H1 (cell line): Measurements from ENCODE around the gene HAPLN3. TPM values are rescaled to one million over a fixed set of nuclear protein-coding genes. Genes with fewer than 3 reads are reported as not detected.
A peak's percentile ranks its signal among the peaks of the same experiment; 100 is the strongest.

Experiments
- CTCF ChIA-PET: fragments of 300-600 bp; sonication (Branson Sonifier 250); formaldehyde crosslinking; loops from one replicate; lab custom pipeline; 2021; ENCODE audit not compliant: partially characterized antibody; lab: Charles Lee
- POLR2A ChIA-PET: fragments of 300-600 bp; sonication (Branson Sonifier 250); formaldehyde crosslinking; loops from one replicate; lab custom pipeline; 2021; ENCODE audit warnings: inconsistent platforms; ENCODE audit not compliant: partially characterized antibody; lab: Charles Lee
- DNase-seq, 2 experiments: peaks; one replicate each; pipeline versions ENCODE4 v3.0.0 to v3.0.0-alpha.2; 2010 to 2022; ENCODE audit warnings: low spot score in 2 of 2, low read depth in 1 of 2, mixed read lengths in 1 of 2
- FAIRE-seq: peaks from 2 replicates; lab custom pipeline; 2011; peaks lifted over from hg19 to GRCh38; lab: Jason Lieb, UNC
- H2AFZ ChIP-seq: 2 replicates; pipeline ENCODE4 v1.8.1; 2012; ENCODE audit warnings: low read length, inconsistent platforms
- H2AK5ac ChIP-seq: 2 replicates; pipeline ENCODE4 v1.6.1; 2013; ENCODE audit warnings: low read depth, low read length
- H2BK120ac ChIP-seq: replicated peaks from 2 replicates; pipeline ENCODE3; 2013; ENCODE audit warnings: low read depth, low read length, inconsistent platforms
- H2BK12ac ChIP-seq: 2 replicates; pipeline ENCODE4 v1.6.1; 2013; ENCODE audit warnings: low read depth, low read length
- H2BK15ac ChIP-seq: 2 replicates; pipeline ENCODE4 v1.6.1; 2013; ENCODE audit warnings: low read length
- H2BK20ac ChIP-seq: 2 replicates; pipeline ENCODE4 v1.6.1; 2013; ENCODE audit warnings: low read length
- H2BK5ac ChIP-seq: 2 replicates; pipeline ENCODE4 v1.6.1; 2013; ENCODE audit warnings: low read depth, low read length
- H3K14ac ChIP-seq: 2 replicates; pipeline ENCODE4 v1.6.1; 2013; ENCODE audit warnings: inconsistent platforms; ENCODE audit not compliant: insufficient read length
- H3K18ac ChIP-seq: 2 replicates; pipeline ENCODE4 v1.6.1; 2013; ENCODE audit warnings: low read length; ENCODE audit errors: extremely low read depth
- H3K23ac ChIP-seq: 2 replicates; pipeline ENCODE4 v1.6.1; 2013; ENCODE audit warnings: inconsistent platforms; ENCODE audit not compliant: insufficient read length
- H3K23me2 ChIP-seq: 2 replicates; pipeline ENCODE4 v1.6.1; 2013; ENCODE audit warnings: low read depth, low read length
- H3K27ac ChIP-seq: 2 replicates; pipeline ENCODE4 v1.6.1; 2011; ENCODE audit warnings: low read depth, low read length, inconsistent platforms
- H3K27me3 ChIP-seq, 4 experiments: replicated peaks in 1 of 4; 1 replicate in 1 of 4; 2 replicates in 3 of 4; pipeline versions ENCODE4 v1.6.1 to v1.8.1; 2011 to 2013; ENCODE audit warnings: low read length in 3 of 4, mild to moderate bottlenecking in 3 of 4, inconsistent platforms in 2 of 4, mixed read lengths in 2 of 4, moderate library complexity in 1 of 4; ENCODE audit not compliant: control insufficient read depth in 3 of 4, insufficient read depth in 3 of 4; ENCODE audit errors: extremely low read depth in 1 of 4
- H3K36me3 ChIP-seq, 4 experiments: 2 replicates each; pipeline versions ENCODE4 v1.6.1 to v1.8.1; 2011 to 2013; ENCODE audit warnings: mild to moderate bottlenecking in 4 of 4, low read length in 3 of 4, moderate library complexity in 2 of 4, control low read depth in 1 of 4, inconsistent platforms in 1 of 4; ENCODE audit not compliant: insufficient read depth in 4 of 4, control insufficient read depth in 2 of 4
- H3K4ac ChIP-seq: replicated peaks from 2 replicates; pipeline ENCODE3; 2013; ENCODE audit warnings: low read length, low read depth, mixed read lengths, inconsistent platforms; ENCODE audit not compliant: insufficient read length
- H3K4me1 ChIP-seq, 4 experiments: replicated peaks in 1 of 4; 1 replicate in 1 of 4; 2 replicates in 3 of 4; pipeline versions ENCODE4 v1.6.1 to v1.8.1; 2011 to 2013; ENCODE audit warnings: low read length in 3 of 4, inconsistent platforms in 2 of 4, mixed read lengths in 1 of 4; ENCODE audit not compliant: insufficient read depth in 4 of 4, control insufficient read depth in 3 of 4
- H3K4me2 ChIP-seq, 2 experiments: 2 replicates each; pipeline versions ENCODE4 v1.6.1 to v1.8.1; 2011 to 2013; ENCODE audit warnings: low read depth in 2 of 2, low read length in 2 of 2, control low read depth in 1 of 2, inconsistent platforms in 1 of 2, mild to moderate bottlenecking in 1 of 2; ENCODE audit not compliant: insufficient read depth in 1 of 2
- H3K4me3 ChIP-seq, 4 experiments: fragments of 200-600, 300-600 bp in 1 of 4; sonication (generic), shearing (Covaris generic), sonication (Bioruptor Twin) in 1 of 4; 2 replicates each; pipeline versions ENCODE4 v1.5.1 to v1.8.1; 2011 to 2016; ENCODE audit warnings: low read length in 4 of 4, low read depth in 3 of 4, control low read depth in 2 of 4, inconsistent platforms in 2 of 4, mild to moderate bottlenecking in 2 of 4, mixed read lengths in 1 of 4, moderate library complexity in 1 of 4; ENCODE audit not compliant: insufficient read depth in 2 of 4; ENCODE audit errors: extremely low read depth in 1 of 4
- H3K56ac ChIP-seq: replicated peaks from 2 replicates; pipeline ENCODE3; 2013; ENCODE audit warnings: low read depth, mild to moderate bottlenecking, mixed read lengths, low read length, inconsistent platforms; ENCODE audit not compliant: insufficient read length
- H3K79me1 ChIP-seq: 2 replicates; pipeline ENCODE4 v1.6.1; 2013; ENCODE audit warnings: low read depth, low read length, control low read depth
- H3K79me2 ChIP-seq, 2 experiments: 2 replicates each; pipeline versions ENCODE4 v1.6.1 to v1.8.1; 2012 to 2013; ENCODE audit warnings: low read length in 2 of 2, mild to moderate bottlenecking in 2 of 2, inconsistent platforms in 1 of 2; ENCODE audit not compliant: insufficient read depth in 2 of 2, control insufficient read depth in 1 of 2
- H3K9ac ChIP-seq, 4 experiments: replicated peaks in 1 of 4; 1 replicate in 1 of 4; 2 replicates in 3 of 4; pipeline versions ENCODE4 v1.6.1 to v1.8.1; 2011 to 2013; ENCODE audit warnings: low read depth in 3 of 4, low read length in 3 of 4, control low read depth in 2 of 4, mild to moderate bottlenecking in 2 of 4, moderate library complexity in 2 of 4, inconsistent platforms in 1 of 4; ENCODE audit errors: extremely low read depth in 1 of 4
- H3K9me3 ChIP-seq, 2 experiments: 2 replicates each; pipeline versions ENCODE4 v1.6.1 to v1.8.1; 2012 to 2013; ENCODE audit warnings: mild to moderate bottlenecking in 2 of 2, moderate library complexity in 2 of 2, control low read depth in 1 of 2, inconsistent platforms in 1 of 2, low read depth in 1 of 2, low read length in 1 of 2, mixed read lengths in 1 of 2; ENCODE audit not compliant: insufficient read depth in 2 of 2
- H4K20me1 ChIP-seq, 2 experiments: replicated peaks in 1 of 2; 2 replicates each; pipeline versions ENCODE3 to v1.8.1; 2011 to 2013; ENCODE audit warnings: inconsistent platforms in 2 of 2, low read length in 2 of 2, mild to moderate bottlenecking in 1 of 2; ENCODE audit not compliant: insufficient read depth in 2 of 2, control insufficient read depth in 1 of 2
- H4K5ac ChIP-seq: 2 replicates; pipeline ENCODE4 v1.6.1; 2013; ENCODE audit warnings: low read length, low read depth, mixed read lengths, inconsistent platforms; ENCODE audit not compliant: insufficient read length
- H4K8ac ChIP-seq: 2 replicates; pipeline ENCODE4 v1.8.0; 2013; ENCODE audit warnings: mild to moderate bottlenecking, moderate library complexity, low read length, inconsistent platforms; ENCODE audit not compliant: insufficient read depth; ENCODE audit errors: extremely low read depth
- H4K91ac ChIP-seq: replicated peaks from 2 replicates; pipeline ENCODE3; 2013; ENCODE audit warnings: low read length, mixed read lengths, inconsistent platforms; ENCODE audit not compliant: insufficient read length
- EP300 ChIP-seq, 2 experiments: IDR thresholded peaks; 1 replicate in 1 of 2; 2 replicates in 1 of 2; pipeline ENCODE4 v1.6.1; 2011 to 2012; ENCODE audit warnings: low read depth in 2 of 2, low read length in 2 of 2, mild to moderate bottlenecking in 2 of 2, borderline replicate concordance in 1 of 2, inconsistent platforms in 1 of 2, moderate library complexity in 1 of 2
- GABPA ChIP-seq: IDR thresholded peaks from 2 replicates; pipeline ENCODE4 v1.6.1; 2011; ENCODE audit warnings: mild to moderate bottlenecking, low read length, moderate library complexity, borderline replicate concordance; ENCODE audit not compliant: insufficient read depth
- POU5F1 ChIP-seq: IDR thresholded peaks from 2 replicates; pipeline ENCODE4 v1.6.1; 2011; ENCODE audit warnings: low read depth, mild to moderate bottlenecking, low read length, moderate library complexity
- RNF2 ChIP-seq: fragments of 200-900, 300-1000 bp; sonication (generic); IDR thresholded peaks from 2 replicates; pipeline ENCODE4 v1.7.1; 2016; ENCODE audit warnings: borderline replicate concordance, low read depth, mild to moderate bottlenecking, antibody characterized with exemption, low read length; ENCODE audit not compliant: poor library complexity, severe bottlenecking; ENCODE audit errors: missing control alignments
- WGBS, 2 experiments: shearing (Covaris generic) in 1 of 2; methylation state at CpG; one replicate each; pipeline versions ENCODE4 v1.1.6 to v1.1.7; 2013 to 2015; ENCODE audit warnings: low lambda C conversion rate in 2 of 2, mixed read lengths in 2 of 2, inconsistent platforms in 1 of 2, low coverage in 1 of 2, missing lambda C conversion rate in 1 of 2; ENCODE audit not compliant: insufficient replicate concordance in 2 of 2, insufficient coverage in 1 of 2, insufficient read length in 1 of 2; ENCODE audit errors: extremely low coverage in 1 of 2, missing lambda C conversion rate in 1 of 2; 5-methylcytosine and 5-hydroxymethylcytosine counted together
- polyA plus RNA-seq, 7 experiments: library from polyadenylated mRNA; depleted of rRNA in 3 of 7; stranded (reverse) in 5 of 7; unstranded in 2 of 7; fragments of >200 nt in 5 of 7; fragments of 200-250 nt in 2 of 7; gene quantifications; 1 replicate in 5 of 7; 2 replicates in 1 of 7; 4 replicates in 1 of 7; pipeline versions ENCODE4 v1.2.1 to v1.2.3, GENCODE V29; 2011 to 2013; ENCODE audit warnings: missing spikeins in 2 of 7, mixed read lengths in 2 of 7
- total RNA-seq: library from RNA; stranded (reverse); fragmentation: NEBNext Ultra II Directional; extraction: Animal tissue kit (Norgen Biotek cat#: 25700); gene quantifications from 2 replicates; pipeline ENCODE4 v1.2.1, GENCODE V29; 2021
- TF ChIP-seq, protein P1 (sequence below): IDR thresholded peaks from 2 replicates; pipeline ENCODE4 v1.6.1; 2012; ENCODE audit warnings: inconsistent platforms

HAPLN3 gene
- total and polyA plus RNA-seq, 2 of the 8 experiments (the other 6 are each of a cell fraction or from before 2014, with no cell fraction given): 76.2 to 79.7 TPM

GRCh38 chr15:88894348-88894818 is 961 bp downstream of the HAPLN3 start:
- no peak overlapping the region for H4K8ac ChIP-seq
- no peak overlapping the region for H2AK5ac ChIP-seq
- no peak overlapping the region for H4K5ac ChIP-seq
- peaks cover 0 to 28% (median 20%) of the 10 kb centered on the region in 4 experiments; a peak in 6 of 7 replicates for H3K4me1 ChIP-seq
- no peak overlapping the region for H3K14ac ChIP-seq
- H3K4me2 ChIP-seq: peak overlapping the region; percentile 39 to 82
- no peaks in the 10 kb centered on the region; a peak in 1 of 4 replicates for H3K9me3 ChIP-seq
- no peaks in the 10 kb centered on the region for H3K27me3 ChIP-seq
- peak; percentile 90 for FAIRE-seq
- H3K23me2 ChIP-seq: peaks cover 11% of the 10 kb centered on the region; the same call in 1 of the 2 replicates
- ChIA-PET POLR2A (interaction anchor here (0.8 to 27.2 kb wide), 13 partner anchors 12 to 277 kb away, joined by 3 to 607 read pairs (median 6); partner anchors contain the start of genes ABHD2 and MFGE8), CTCF (interaction anchor here (0.5 to 10.4 kb wide), 15 partner anchors 9 to 459 kb away, joined by 3 to 95 read pairs (median 5); partner anchors contain the start of gene MFGE8)
- no peak overlapping the region for H2BK120ac ChIP-seq
- H3K79me1 ChIP-seq: no peaks in the 10 kb centered on the region
- no peak overlapping the region for H2AFZ ChIP-seq
- DNase-seq: peak in 1 of 2 experiments; percentile 95
- H4K20me1 ChIP-seq: peaks cover 0 to 10% of the 10 kb centered on the region in 2 experiments
- no peak overlapping the region for H2BK12ac ChIP-seq
- no peak overlapping the region for H2BK5ac ChIP-seq
- no peak overlapping the region for H4K91ac ChIP-seq
- no peak overlapping the region for H3K23ac ChIP-seq
- peaks cover 0 to 7% of the 10 kb centered on the region in 2 experiments; a peak in 1 of 4 replicates for H3K79me2 ChIP-seq
- no peak overlapping the region for H3K4ac ChIP-seq
- no peak overlapping the region for H2BK20ac ChIP-seq
- no peak overlapping the region for H3K27ac ChIP-seq
- no peak overlapping the region for H2BK15ac ChIP-seq
- H3K56ac ChIP-seq: no peak overlapping the region
- H3K9ac ChIP-seq: peak overlapping the region in 2 of 4 experiments; percentile 28 to 38; a peak in 2 of 7 replicates
- WGBS, 2 experiments: 1% methylated on average over 22 of the region's 23 CpGs; no CpG with 5 or more reads in 1 of the 2 experiments
- peaks cover 5 to 18% (median 10%) of the 10 kb centered on the region in 4 experiments; a peak in 5 of 8 replicates for H3K36me3 ChIP-seq
- peak overlapping the region; percentile 62; the same call in 1 of the 2 replicates for H3K18ac ChIP-seq
- H3K4me3 ChIP-seq: peak overlapping the region; percentile 40 to 84 (median 68)
- peak; percentile 64; the same call in 1 of the 2 replicates for TF ChIP-seq GABPA
- TF ChIP-seq EP300 (IDR thresholded peaks at IDR 0.05; ENCODE audit: borderline replicate concordance in 1 of 2, low read depth in 2 of 2, low read length in 2 of 2): no peak
- TF ChIP-seq RNF2: no peak
- TF ChIP-seq POU5F1: no peak
- TF ChIP-seq, protein P1, sequence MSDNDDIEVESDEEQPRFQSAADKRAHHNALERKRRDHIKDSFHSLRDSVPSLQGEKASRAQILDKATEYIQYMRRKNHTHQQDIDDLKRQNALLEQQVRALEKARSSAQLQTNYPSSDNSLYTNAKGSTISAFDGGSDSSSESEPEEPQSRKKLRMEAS: peak; percentile 91
